NCI-H2227 (cell line): ENCODE measurements around the gene TOB1.
"Not testable (repeated sequence)": the region's sequence is repeated elsewhere in the genome, so short reads cannot be mapped to it uniquely, and the experiment has no call there.

Source experiments
- DNase-seq: peaks from one replicate; lab custom pipeline; 2025; ENCODE audit not compliant: unreplicated experiment; lab: John Stamatoyannopoulos, UW

Gene TOB1

GRCh38 chr17:50871898-50872297 is 5.7 kb upstream of the TOB1 start:
- DNase-seq: no peak

GRCh38 chr17:50871364-50871763 is 5.2 kb upstream of the TOB1 start:
- no peak for DNase-seq

- no peak for DNase-seq
These were observed 2.4 kb upstream of the TOB1 start for GRCh38 chr17:50868602-50869001.

- no peak for DNase-seq
These were observed 1.9 kb upstream of the TOB1 start for GRCh38 chr17:50868140-50868438.

GRCh38 chr17:50867363-50868139 is 1.4 kb upstream of the TOB1 start:
- peak; percentile 97 for DNase-seq

- peak; percentile 91 for DNase-seq
These were observed 802 bp upstream of the TOB1 start for GRCh38 chr17:50866950-50867362.

- no peak for DNase-seq
These were observed 290 bp downstream of the TOB1 start for GRCh38 chr17:50865868-50866260.

GRCh38 chr17:50865060-50865867 is 890 bp downstream of the TOB1 start:
- DNase-seq: peak; percentile 57

GRCh38 chr17:50864747-50865059 is 1.5 kb downstream of the TOB1 start:
- DNase-seq: no peak

GRCh38 chr17:50863931-50864330 is 2.2 kb downstream of the TOB1 start:
- DNase-seq: no peak

GRCh38 chr17:50863221-50863843 is 2.8 kb downstream of the TOB1 start:
- DNase-seq: no peak

GRCh38 chr17:50861822-50862528 is 4.2 kb downstream of the TOB1 start:
- DNase-seq: no peak

- no peak for DNase-seq
These were observed 4.8 kb downstream of the TOB1 start for GRCh38 chr17:50861334-50861676.

GRCh38 chr17:50859727-50860126 is 6.4 kb downstream of the TOB1 start:
- not testable (repeated sequence) for DNase-seq

- no peak for DNase-seq
These were observed 7.5 kb downstream of the TOB1 start for GRCh38 chr17:50858486-50859225.

GRCh38 chr17:50856431-50856830 is 9.7 kb downstream of the TOB1 start:
- no peak for DNase-seq

- DNase-seq: no peak
These were observed 10.3 kb downstream of the TOB1 start for GRCh38 chr17:50855708-50856330.

GRCh38 chr17:50853781-50854180 is 12.4 kb downstream of the TOB1 start:
- no peak for DNase-seq

GRCh38 chr17:50853015-50853615 is 13.0 kb downstream of the TOB1 start:
- DNase-seq: no peak

- no peak for DNase-seq
These were observed 15.5 kb downstream of the TOB1 start for GRCh38 chr17:50850640-50851039.
